Stimulated activated CD4-positive, alpha-beta T cell treated with anti-CD3 and anti-CD28 coated beads, Interleukin-1b, Interleukin-23, amount 100 ng/mL, for 1 hour (primary cell): Measurements from ENCODE around the gene ID2.

Source experiments
- DNase-seq, 2 donors: peaks; one replicate each; pipeline ENCODE4 v3.0.0-alpha.2; 2020; ENCODE audit warnings: low read depth in 2 of 2

ID2 gene

DNA sequence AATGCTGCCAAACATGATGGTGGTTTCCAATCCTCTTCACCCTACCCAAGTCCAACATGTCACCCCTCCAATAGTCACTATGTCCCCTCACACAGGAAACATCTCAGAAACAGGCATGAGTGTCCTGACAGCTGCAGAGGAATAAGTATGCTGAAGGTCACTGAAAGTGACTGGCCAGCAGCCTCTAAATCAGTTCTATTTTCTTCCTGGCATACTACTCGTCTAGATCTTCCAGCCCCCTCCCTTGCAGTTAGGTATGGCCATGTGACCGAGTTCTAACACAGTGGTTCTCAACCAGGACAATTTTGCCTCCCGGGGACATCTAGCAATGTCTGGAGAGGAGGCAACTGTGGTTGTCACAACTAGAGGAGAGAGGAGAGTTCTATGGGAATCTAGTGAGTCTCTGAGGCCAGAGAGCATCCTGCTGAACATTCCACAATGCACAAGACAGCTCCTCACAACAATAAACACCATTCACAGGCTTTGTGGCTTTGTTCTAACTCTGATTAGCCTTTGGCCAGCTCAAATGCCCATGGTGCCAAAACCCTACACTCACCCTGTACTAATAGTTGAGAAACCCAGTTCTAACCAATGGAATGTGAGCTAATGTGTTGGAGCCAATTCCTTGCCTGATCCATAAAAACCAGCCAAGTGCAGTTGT is 12.6 kb upstream of the ID2 start:
- DNase-seq = no peak

DNA sequence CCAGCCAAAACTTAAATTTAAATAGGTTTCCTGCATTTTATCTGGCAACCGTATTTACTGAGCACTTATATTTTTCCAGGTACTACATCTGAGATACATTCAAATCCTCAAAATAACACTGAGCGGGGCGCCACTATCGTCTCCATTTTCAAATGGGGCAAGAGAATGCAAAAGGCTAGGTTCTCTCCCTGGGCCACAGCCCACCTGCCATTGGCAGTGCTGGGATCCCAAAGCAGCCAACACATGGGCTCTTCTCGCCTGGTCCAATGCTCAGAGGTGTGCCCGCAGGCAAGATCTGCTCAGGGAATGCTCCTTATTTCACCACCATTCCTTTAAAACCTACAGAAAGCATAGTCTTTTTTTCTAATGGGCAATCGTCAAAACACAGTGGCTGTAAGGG is 11.3 kb upstream of the ID2 start:
- DNase-seq = no peak

DNA sequence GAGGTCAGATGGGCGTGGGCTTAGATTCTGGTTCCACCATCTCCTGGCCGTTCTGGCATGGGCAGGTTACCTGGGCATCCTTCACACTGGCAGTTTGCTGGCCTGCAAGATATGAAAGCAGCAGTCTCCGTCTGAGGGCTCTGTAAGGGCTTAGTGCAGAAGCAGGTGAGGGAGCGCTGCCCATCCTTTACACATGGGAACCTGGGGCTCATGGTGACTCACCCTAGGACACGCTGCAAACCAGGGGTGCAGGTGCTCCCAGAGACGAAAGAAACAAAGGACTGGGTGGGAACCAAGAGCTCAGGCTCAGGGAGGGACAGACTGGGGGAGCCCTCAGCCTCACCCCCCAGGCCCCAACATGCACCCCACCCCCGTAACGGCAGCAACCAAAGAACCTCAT is 10.7 kb upstream of the ID2 start:
- no peak for DNase-seq

DNA sequence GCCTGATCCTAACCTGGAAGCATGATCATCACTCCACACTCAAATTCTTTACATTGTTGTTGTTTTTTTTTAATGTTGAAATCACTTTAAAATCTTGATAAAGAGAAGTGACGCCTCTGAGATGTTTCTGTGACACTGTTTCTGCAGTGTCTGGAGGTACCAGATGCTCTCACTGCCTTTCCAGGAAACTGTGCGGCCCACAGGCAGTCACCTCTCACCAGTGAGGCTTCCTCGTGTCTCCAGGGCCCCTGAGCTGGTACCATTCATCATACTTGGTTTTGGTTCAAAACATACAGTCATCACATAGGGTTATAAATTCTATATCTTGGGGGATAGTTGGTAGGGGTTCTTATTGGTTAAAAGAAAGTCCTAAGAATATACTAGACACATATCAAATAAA is 10.1 kb upstream of the ID2 start:
- DNase-seq = no peak

DNA sequence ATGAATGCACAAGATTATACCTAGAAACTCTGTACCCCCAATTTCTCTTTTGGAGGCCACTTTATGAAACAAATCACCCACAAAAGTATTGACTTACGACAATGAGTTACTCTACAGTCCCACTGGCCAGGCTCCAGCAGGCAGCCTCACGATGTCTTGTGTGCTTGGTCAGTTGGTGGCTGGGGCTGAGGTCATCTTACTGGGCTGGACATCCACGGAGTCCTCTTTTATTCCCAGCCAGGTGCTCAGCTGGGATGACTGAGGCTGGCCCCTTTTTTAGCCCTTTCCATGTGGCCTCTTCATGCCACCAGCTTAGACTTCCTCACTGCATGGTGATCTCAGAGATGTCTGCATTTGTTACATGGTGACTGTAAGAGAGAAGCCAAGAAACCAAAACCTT is 8.9 kb upstream of the ID2 start:
- no peak for DNase-seq

DNA sequence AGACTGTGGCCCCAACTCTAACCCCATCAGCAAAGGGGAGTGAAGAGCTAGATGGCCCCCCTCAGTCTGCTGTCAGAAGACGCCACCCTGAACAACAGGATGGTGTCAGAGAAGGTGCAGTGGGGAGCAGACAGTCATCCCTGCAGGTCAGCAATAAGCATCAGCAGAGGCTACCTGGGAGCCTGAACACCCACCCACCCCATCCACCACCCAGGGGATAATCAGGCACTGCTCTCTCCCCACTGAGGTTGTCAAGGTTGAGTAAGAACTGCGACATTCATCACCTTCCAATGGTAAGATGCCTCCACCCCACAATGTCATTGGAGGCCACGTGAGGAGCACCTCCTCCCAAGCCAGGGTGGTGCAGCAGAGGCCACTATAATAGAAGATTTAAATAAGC is 8.5 kb upstream of the ID2 start:
- DNase-seq = no peak

DNA sequence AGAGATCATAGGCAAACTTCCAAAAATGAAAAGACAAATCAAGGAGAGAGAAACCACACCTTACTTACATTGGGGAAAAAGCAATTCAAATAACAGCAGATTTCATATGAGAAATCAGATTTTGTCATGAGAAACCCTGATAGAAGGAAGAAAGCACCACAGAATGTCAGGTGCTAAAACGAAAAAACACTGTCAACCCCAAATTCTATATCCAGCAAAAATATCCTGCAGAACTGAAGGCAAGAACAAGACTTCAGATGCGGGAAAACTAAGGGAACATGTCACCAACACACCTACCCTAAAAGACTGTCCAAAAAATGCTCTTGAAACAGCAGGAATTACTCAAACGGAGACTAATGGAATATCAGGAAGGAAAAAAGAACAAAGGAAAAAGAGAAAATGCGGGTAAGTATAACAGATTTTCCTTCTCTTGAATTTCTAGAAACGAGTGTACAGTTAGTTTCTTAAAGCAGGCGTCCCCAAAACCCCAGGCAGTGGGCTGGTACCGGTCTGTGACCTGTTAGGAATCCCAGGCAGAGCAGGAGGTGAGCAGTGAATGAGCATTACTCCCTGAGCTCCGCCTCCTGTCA is 7.3 kb upstream of the ID2 start:
- no peak for DNase-seq

DNA sequence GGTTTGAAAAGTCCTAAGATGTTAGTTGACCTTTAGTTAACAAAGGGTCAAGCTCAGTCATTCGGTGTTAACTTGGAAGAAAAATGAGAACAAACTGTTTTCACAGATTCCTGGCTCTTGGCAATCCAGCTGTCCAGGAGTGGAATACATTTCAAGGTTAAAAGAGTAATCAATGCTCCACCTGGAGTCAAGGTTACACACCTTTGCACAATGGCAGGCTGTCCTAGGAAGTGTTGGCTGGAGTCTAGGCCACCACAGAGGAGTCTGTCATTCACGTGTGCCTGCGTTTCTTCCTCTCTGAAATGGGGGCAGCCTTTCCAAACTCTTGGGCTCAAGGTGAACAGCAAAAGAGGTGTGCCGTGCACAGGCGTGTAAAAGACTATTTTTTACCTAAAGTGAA is 6.3 kb upstream of the ID2 start:
- no peak for DNase-seq

DNA sequence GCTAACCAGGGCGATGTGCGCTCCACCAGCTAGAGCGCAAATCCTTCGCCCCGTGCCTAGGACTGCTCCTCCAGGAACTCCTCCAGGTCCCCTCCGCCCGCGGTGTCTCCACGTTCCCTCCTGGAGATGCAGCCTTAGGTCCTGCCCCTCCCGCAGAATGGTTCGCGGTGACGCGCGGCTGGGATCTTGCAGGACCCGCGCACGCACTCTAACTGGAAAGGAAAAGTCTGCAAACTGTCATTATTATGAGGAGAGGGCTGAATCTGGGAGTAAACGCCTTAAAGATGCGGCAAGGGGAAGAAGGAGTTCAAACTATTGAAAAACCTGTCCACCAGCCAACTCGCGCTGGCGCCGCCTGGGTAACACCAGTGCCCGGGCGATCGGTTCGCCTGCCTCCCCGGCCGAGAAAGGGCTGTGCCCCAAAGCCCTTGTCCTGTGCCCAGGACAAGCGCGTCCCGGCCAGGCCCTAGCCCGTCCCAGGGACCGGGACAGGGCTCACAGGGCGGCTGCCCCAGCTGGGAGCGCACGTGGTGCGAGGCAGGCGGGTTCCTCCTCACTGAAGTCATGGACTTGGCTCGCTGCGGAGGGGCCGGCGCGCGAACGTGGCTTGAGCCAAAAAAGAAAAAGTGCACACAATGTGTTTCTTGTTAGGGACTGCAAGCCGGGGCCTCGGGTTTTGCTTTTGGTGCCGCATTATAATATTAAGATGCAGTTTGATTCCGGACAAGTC is 5.5 kb upstream of the ID2 start:
- no peak for DNase-seq

DNA sequence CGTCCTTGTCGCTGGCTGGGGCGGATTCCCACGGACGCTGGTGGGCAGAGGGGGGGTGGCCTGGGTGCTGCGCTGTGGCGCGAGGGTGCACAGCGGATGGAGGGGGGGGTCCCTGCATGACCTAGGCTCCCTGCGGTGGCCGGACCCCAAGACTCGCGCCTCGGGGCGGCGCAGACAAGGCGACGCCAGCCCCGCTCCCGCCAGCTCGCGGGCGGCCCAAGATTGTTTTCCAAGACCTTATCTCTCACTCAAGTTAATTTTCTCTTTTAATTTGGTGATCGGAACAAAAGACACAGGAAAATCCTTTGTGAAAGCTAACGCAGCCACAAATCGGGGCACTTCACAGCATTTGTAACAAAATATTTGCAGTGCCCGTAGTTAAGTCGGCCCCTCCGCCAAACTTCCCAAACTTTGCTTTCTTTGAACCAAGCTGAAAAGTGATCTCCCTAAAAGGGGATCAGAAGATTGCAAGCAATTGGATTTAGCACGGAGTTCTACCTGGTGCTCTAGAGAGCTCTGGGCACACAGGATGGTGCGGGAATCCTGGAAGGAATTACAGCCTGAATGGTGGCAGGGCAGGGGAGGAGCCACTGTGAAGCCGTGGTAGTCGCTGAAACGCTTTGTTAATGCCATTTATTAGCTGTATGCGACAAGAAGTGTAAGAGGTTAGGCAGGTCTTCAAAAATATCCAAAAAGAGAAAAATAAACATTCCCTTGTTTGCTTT is 4.8 kb upstream of the ID2 start:
- no peak for DNase-seq

DNA sequence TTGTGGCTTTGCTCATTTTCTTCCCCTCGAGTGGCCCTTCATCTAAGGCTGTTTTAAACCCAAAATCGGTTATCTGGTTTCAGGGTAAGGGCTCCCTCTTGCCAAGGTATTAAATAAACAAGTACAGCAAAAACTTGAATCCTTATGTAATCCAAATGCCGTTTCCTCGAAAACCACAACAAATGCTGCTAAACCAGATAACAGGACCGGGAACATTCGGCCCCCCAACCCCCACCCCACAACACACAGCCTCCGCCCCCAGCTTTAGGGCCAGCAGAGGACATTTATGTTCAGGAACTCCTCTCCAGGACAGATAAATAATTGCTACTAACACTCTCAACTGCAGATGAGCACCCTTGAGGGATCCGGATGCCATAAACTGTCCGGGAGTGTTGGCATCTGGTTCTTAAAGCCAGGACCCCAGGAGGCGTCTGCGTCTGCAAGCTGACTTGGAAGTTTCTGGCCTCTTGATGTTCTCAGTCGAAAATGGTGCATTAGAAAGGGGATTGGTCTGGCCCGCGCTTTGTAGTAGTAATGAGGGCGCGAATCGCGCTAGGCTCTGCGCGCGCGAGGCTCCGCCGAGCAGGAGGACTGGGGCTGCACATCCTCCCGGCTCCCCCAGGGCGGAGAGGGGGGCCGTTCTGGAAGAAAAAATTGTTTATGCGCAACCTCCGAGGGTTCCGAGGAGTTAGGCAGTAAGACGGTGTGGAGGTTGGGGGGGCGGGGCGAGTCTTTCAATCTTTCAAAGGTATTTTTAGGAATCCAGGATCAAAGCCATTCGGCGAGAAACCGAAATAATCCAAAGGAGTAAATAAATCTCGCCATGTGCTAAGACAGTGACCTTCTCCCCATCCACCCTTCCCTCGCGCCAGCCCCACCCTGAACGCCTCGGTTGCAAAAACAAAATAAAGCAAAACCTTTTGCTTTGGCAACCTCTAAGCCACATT is 3.9 kb upstream of the ID2 start:
- no peak for DNase-seq

DNA sequence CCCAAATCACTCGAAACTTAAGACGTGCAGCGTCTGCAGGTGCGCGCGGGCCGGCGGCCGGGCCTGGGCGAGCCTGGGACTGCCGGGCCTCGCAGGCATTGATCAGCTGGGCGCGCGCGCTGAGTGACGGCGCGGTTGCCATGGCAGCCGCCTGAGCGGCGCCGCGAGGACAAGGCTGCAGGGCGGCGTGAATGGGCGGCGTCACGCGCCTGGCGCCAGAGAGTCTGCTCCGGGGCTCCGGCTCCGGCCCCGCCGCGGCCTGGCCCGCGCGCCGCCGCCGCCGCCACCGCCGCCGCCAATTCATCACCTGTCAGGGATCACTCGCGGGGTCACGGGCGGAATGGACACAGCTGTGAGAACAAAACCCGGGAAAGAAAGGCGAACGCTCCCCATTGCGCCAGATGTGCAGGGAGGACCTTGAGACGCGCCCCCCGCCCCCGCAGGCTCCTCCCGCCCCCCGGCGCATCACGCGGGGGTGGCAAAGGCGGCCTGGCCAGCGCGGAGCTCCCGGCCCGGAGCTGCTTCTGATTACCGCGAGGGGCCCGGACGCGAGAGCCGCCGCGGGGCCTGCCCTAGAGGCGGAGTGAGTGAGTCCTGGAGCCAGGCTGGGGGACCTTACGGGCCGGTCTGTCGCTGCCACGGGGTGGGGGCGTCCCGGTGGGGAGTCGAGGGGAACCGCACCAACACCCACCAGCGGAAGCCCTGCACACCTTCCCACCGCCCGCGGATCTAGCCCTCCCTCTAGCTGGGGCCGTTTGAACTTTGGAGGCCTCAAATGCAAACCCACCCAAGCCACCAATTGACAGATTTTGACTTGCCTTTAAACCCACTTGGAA is 2.9 kb upstream of the ID2 start:
- DNase-seq = peak; percentile 48 to 56

DNA sequence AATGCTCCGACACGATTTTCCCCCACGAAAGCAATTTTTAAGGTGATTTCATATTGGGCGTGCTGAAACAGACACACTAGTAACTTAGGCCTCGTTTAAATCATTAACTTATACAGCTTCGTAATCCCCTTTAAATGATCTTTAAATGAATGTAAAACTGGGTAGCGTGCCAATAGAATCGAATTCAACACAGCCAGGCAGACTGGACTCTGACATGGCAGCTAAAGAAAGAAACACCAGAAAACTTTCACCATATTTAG is 2.4 kb upstream of the ID2 start:
- no peak for DNase-seq

DNA sequence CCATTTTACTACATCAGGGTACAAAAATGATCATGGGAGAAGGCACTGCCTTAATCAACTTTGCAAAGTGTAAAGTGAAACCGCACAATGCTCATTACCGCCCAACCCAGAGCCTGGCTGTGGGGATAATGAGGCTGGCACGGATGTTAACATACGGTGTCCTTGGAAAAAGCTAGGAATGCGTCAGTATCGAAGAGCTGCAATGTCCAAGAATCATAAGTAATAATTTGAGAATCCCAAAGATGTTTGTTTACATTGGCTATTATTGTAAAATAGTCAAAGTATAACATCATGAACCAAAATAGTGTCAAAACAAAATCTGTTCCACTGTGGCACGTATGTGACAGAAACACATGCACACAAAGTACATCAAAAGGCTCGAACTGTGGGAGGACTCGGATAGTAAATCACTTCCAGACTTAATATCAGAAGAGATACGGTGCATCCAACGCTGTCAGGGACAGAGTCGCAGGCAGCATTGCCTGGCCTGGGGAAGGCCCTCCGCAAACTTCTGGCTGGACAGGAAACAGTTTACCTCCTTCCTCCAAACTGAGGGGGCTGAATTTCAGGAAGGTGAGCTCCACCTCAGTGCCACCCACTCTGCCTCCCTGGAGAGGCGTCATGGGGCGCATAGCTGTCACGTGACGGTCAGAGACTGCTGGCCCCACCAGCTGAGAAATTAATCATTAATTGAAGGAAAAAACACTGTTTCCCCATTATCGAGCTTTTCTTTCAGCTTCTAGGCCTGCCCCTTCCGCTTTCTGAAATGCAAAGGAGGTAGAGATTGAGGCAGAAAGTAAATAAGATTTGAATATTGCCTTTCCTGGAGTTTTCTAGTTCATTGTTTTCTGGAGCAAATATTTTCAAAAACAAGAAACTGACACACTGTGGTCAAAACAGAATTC is 1.8 kb upstream of the ID2 start:
- no peak for DNase-seq

DNA sequence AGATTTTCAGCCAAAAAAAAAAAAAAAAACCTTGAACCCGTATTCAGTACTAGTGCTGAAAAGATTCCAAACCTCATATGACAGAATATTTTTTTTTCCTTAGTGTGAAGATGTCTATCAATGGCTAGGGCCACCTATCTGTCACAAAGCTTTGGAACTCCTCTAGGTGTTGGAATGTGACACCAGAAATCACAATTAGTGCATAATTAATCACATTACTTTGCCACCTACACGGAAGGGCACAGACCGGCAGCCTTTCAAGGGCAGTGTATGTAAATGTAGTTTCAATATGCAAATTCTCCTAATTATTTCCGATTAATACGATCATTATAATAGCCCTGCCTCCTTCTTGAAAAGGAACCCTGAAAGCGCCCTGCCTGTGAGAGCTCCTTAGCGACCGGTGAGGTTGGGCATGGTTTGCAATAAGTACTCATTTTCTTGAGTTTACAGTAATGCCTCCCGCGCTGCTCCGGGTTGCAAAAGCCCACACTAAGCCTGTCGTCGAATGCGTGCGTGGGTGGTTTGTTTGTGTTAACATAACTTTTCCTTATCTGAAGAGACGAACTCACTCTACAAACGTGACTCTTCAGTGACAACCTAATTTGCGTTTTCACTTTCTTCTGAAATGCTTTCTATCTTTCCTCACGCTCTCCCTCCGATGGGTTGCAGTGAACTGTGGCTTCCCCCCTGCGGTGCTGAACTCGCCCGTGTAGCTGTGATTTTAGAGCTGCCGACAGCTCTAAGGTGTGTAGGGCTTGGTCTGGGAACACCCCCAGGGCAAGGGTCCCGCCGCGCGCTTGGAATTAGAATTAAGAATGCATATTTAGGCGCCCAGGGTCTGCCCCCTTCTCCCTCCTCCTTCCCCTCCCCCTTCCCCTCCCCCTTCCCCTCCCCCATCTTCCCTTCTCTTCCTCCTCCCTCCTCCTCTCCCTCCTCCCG is 765 bp upstream of the ID2 start:
- DNase-seq = peak in 1 of 2 donors; percentile 77

DNA sequence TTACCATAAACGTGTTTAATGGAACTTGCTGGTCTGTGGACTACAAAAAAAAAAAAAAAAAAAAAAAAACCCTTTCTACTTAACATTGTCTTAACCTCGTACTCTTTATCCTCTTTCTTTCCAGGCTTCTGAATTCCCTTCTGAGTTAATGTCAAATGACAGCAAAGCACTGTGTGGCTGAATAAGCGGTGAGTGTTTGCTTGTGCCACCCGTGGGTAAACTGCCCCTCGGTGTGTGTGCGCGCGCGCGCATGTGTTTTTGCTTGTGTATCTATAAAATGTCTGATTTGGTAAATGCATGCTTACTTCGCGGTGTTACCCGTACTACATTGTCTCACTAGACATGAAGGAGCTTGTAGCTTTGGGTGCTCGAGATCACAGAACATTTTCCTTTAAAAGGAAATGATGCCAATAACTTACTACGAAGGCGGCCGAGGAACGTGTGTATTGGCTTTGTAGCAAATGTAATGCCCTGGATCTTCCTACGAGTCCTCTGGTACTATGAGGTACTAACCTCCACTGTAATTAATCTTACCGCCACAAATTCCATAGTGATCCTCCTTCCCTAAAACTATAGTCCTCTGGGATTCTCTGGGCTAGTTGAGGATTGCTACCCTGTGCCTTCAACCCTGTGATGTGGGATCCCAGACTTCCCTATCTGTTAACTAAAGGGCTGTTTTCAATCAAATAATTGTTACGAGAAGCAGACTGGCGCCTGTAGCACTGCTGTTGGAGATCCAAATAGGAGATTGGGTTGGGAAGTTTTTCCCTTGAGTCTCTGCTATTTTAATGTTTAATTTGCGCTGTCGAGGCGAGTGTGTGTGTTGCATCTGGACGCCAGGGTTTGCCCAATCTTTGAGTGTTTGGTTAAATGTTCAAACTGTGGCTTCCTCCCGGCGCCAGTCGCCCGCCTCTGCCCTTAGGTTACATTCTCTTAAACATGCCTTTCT is 1.1 kb downstream of the ID2 start:
- DNase-seq = no peak

DNA sequence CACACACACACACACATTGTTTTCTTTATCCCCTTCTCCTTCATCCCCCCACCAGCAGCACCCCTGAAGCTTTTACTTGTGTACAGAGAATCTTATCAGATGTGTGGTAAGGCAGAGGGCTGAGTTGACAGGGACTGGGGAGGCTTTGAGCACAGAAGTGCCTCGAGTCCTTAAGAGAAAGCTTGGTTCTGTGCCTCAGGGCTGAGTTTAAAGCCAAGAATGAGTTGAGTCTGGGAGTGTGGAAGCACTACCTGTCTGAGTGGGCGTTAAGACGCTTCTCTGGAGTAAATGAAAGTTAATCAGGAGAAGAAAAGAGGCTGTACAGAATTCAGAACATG is 2.7 kb downstream of the ID2 start:
- DNase-seq = no peak
